BE2C (cell line): ENCODE measurements around the gene XPO5.

Experiments used
- DNase-seq: peaks from one replicate; pipeline ENCODE4 v3.0.0-alpha.2; 2020
- H3K27me3 ChIP-seq: fragments of 250-450 bp; sonication (Bioruptor Pico); 2 replicates; pipeline ENCODE4 v1.5.1; 2020; ENCODE audit warnings: mild to moderate bottlenecking
- H3K36me3 ChIP-seq: fragments of 250-450 bp; sonication (Bioruptor Pico); 2 replicates; pipeline ENCODE4 v1.5.1; 2020; ENCODE audit warnings: mild to moderate bottlenecking
- H3K4me1 ChIP-seq: fragments of 250-450 bp; sonication (Bioruptor Pico); 2 replicates; pipeline ENCODE4 v1.5.1; 2020
- H3K4me3 ChIP-seq: 2 replicates; pipeline ENCODE4 v1.5.1; 2011; ENCODE audit warnings: low read depth, low read length
- H3K9me3 ChIP-seq: fragments of 250-450 bp; sonication (Bioruptor Pico); 2 replicates; pipeline ENCODE4 v1.5.1; 2020
- TF ChIP-seq, protein P1 (sequence below): IDR thresholded peaks from 2 replicates; pipeline ENCODE4 v1.5.1; 2012; ENCODE audit warnings: mild to moderate bottlenecking, low read depth, low read length

XPO5 gene

DNA sequence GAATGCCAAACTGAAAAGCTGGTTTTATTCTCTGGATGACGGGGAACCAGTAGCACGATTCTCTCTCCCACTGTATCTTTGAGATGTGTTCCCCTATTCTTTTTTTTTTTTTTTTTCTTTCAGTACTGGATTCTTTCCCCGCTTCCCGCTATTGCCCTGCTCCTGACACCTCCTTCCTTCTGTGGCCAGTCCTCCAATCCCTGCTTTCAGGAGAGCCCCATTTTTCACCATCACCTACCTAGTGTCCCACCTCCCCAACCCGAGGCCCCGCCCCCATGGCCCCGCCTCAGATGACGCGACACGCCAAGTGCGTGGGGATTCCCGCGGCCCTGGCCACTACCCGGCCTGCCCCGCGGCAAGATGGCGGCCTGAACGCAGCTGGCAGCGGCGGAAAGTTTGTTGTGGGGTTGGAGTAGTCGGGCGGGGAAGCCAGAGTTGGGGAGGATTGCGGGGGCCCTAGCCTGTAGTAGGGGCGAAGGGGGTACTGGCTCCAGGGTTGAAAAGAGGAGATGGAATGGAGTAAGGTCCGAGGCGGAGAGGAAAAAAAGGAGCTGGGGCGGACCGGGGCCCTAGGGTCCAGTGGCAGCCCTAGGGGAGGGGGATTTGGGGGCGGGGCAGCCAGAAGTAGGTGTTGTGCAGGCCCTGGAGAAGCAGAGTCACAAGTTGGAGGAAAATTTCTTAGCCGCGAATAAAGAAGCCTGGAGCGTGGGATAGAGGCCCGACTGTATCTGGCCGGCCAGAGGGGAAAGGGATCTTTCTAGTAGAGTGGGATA, 98.4 kb downstream of the XPO5 start, which contains the start of gene TJAP1:
Gene TJAP1, plus strand, starts transcription at position 336 of the 773 bp plus-strand sequence. CDS start 21,432 bp downstream, outside the sequence.
- Histone ChIP-seq H3K36me3 (no peaks in the 10 kb centered on the region), H3K9me3 (no peaks in the 10 kb centered on the region), H3K4me1 (peaks cover 5% of the 10 kb centered on the region), H3K4me3 (peak within 1 kb of the TSS; percentile 62), H3K27me3 (no peaks in the 10 kb centered on the region)
- TF ChIP-seq, protein P1, sequence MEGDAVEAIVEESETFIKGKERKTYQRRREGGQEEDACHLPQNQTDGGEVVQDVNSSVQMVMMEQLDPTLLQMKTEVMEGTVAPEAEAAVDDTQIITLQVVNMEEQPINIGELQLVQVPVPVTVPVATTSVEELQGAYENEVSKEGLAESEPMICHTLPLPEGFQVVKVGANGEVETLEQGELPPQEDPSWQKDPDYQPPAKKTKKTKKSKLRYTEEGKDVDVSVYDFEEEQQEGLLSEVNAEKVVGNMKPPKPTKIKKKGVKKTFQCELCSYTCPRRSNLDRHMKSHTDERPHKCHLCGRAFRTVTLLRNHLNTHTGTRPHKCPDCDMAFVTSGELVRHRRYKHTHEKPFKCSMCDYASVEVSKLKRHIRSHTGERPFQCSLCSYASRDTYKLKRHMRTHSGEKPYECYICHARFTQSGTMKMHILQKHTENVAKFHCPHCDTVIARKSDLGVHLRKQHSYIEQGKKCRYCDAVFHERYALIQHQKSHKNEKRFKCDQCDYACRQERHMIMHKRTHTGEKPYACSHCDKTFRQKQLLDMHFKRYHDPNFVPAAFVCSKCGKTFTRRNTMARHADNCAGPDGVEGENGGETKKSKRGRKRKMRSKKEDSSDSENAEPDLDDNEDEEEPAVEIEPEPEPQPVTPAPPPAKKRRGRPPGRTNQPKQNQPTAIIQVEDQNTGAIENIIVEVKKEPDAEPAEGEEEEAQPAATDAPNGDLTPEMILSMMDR = no peak
- peak; percentile 96 for DNase-seq

DNA sequence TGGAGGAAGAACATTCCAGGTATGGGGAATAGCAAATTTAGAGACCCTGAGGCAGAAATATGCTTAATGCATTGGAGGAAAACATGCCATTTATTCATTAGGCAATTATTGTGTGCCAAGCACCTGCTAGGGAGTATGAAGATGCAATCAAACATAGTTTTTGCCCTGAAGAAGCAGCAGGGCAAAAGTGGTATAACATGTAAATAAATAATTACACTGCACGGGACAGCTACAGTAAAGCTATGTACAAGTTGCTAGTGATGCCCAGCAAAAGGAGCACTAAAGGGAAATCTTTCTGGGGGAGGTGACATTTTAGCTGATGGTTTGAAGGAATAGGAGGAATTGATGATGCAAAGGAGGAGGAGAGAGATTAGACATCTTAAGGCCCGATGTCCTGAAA, 99.1 kb downstream of the XPO5 start:
- Histone ChIP-seq H3K27me3 (no peaks in the 10 kb centered on the region), H3K4me1 (peaks cover 5% of the 10 kb centered on the region), H3K36me3 (no peaks in the 10 kb centered on the region), H3K9me3 (no peaks in the 10 kb centered on the region), H3K4me3 (peak overlapping the region; percentile 62)
- DNase-seq = no peak
- TF ChIP-seq, protein P1 = no peak

DNA sequence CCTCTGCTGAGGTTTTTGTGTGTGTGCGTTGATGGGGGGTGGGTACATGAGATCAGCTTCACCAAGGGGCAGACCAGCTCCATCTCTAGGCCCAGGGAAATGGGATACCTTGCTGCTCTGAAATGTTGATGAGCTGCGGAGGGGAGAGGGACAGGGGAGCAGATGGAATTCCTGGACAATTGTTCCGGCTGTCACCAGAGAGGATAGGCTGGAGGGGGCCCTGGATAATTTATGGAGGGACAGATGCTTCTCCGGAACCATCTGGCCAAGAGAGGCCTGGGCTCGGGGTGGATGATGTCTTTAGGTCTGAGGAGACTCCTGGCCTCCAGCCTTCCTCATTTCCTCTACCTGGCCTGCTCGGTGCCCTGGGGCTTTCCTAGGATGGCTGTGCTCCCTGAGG, 100.3 kb downstream of the XPO5 start:
- TF ChIP-seq, protein P1 = no peak
- Histone ChIP-seq H3K4me1 (peaks cover 5% of the 10 kb centered on the region), H3K9me3 (no peaks in the 10 kb centered on the region), H3K4me3 (no peak overlapping the region), H3K36me3 (no peaks in the 10 kb centered on the region), H3K27me3 (no peaks in the 10 kb centered on the region)
- DNase-seq = no peak

DNA sequence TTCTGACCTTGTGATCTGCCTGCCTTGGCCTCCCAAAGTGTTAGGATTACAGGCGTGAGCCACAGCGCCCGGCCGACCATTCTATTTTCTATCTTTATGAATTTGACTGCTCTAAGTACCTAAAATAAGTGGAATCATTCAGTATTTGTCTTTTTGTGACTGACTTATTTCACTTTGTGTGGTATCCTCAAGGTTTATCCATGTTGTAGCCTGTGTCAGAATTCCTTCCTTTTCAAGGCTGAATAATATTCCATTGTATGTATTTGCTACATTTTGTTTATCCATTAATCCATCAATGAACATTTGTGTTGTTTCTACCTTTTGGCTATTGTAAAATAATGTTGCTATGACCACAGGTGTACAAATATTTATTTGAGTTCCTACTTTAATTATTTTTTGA, 103.3 kb downstream of the XPO5 start:
- TF ChIP-seq, protein P1 = no peak
- no peak for DNase-seq

More for the DNA sequence above, 103.3 kb downstream of the XPO5 start:
- H3K4me3 ChIP-seq = no peak overlapping the region
- H3K27me3 ChIP-seq = no peaks in the 10 kb centered on the region
- H3K9me3 ChIP-seq = no peaks in the 10 kb centered on the region
- no peaks in the 10 kb centered on the region for H3K36me3 ChIP-seq
- H3K4me1 ChIP-seq = peaks cover 5% of the 10 kb centered on the region
